Caco-2 (cell line): ENCODE data around the gene NMNAT3. TPM values are rescaled to one million over a fixed set of nuclear protein-coding genes. Genes with fewer than 3 reads are reported as not detected.

Experiments
- BruUV-seq: library from RNA; stranded (reverse); fragments of 400-500 nt; replicated peaks from 2 replicates; lab custom pipeline; 2021; lab: Mats Ljungman, UMichigan
- CTCF ChIA-PET: fragments of 300-600 bp; sonication (Branson Sonifier 250); formaldehyde crosslinking; loops from one replicate; lab custom pipeline; 2022; ENCODE audit warnings: antibody characterized with exemption; lab: Charles Lee
- POLR2A ChIA-PET: fragments of 300-600 bp; sonication (Branson Sonifier 250); formaldehyde crosslinking; loops from one replicate; lab custom pipeline; 2022; ENCODE audit warnings: antibody characterized with exemption; lab: Charles Lee
- DNase-seq, 2 experiments: peaks; one replicate each; pipeline versions ENCODE4 v3.0.0 to v3.0.0-alpha.2; 2020 to 2022
- H3K27me3 ChIP-seq: replicated peaks from 2 replicates; pipeline ENCODE4 v1.6.0; 2011; ENCODE audit warnings: low read length; ENCODE audit not compliant: control insufficient read depth, insufficient read depth
- H3K36me3 ChIP-seq: 2 replicates; pipeline ENCODE4 v1.5.1; 2011; ENCODE audit warnings: low read length; ENCODE audit not compliant: control insufficient read depth, insufficient read depth
- H3K4me1 ChIP-seq: fragments of 250-450 bp; sonication (Bioruptor Pico); 2 replicates; pipeline ENCODE4 v1.5.1; 2020; ENCODE audit warnings: mild to moderate bottlenecking
- H3K4me3 ChIP-seq: 2 replicates; pipeline ENCODE4 v1.5.1; 2011; ENCODE audit warnings: low read depth, mild to moderate bottlenecking, control low read depth, low read length
- H3K9me3 ChIP-seq: fragments of 250-450 bp; sonication (Bioruptor Pico); 2 replicates; pipeline ENCODE4 v1.5.1; 2020; ENCODE audit warnings: mild to moderate bottlenecking, moderate library complexity
- H3K27ac Mint-ChIP-seq: one replicate; pipeline ENCODE4 v1.8.0; 2022; ENCODE audit warnings: mixed read lengths; ENCODE audit not compliant: unreplicated experiment
- H3K27me3 Mint-ChIP-seq: one replicate; pipeline ENCODE4 v1.8.0; 2022; ENCODE audit warnings: mixed read lengths; ENCODE audit not compliant: insufficient read depth, unreplicated experiment
- H3K36me3 Mint-ChIP-seq: one replicate; pipeline ENCODE4 v1.8.0; 2022; ENCODE audit warnings: mild to moderate bottlenecking, mixed read lengths; ENCODE audit not compliant: insufficient read depth, unreplicated experiment
- H3K4me1 Mint-ChIP-seq: one replicate; pipeline ENCODE4 v1.8.0; 2022; ENCODE audit warnings: low read depth, mixed read lengths; ENCODE audit not compliant: unreplicated experiment
- H3K4me3 Mint-ChIP-seq: one replicate; pipeline ENCODE4 v1.8.0; 2022; ENCODE audit warnings: mild to moderate bottlenecking, moderate library complexity, mixed read lengths; ENCODE audit not compliant: unreplicated experiment
- H3K9me3 Mint-ChIP-seq: one replicate; pipeline ENCODE4 v1.8.0; 2022; ENCODE audit warnings: mixed read lengths; ENCODE audit not compliant: unreplicated experiment
- intact Hi-C: fragments of 100-400 bp; cut with micrococcal nuclease; formaldehyde crosslinking; loops from one replicate; pipeline ENCODE4 v1.10.0; 2022; ENCODE audit not compliant: unreplicated experiment
- total RNA-seq: library from RNA; stranded (reverse); gene quantifications from 2 replicates; pipeline ENCODE4 v1.2.3, GENCODE V29; 2022
- TF ChIP-seq, protein P1 (sequence below), 2 experiments: fragments of 200-600 bp in 1 of 2; IDR thresholded peaks; 1 replicate in 1 of 2; 2 replicates in 1 of 2; pipeline versions ENCODE4 v1.5.1 to v1.8.0; 2011 to 2022; ENCODE audit warnings: antibody characterized with exemption in 1 of 2, control low read depth in 1 of 2, inconsistent platforms in 1 of 2, low read depth in 1 of 2, low read length in 1 of 2, mild to moderate bottlenecking in 1 of 2, moderate library complexity in 1 of 2; ENCODE audit not compliant: insufficient read depth in 1 of 2, severe bottlenecking in 1 of 2, unreplicated experiment in 1 of 2

NMNAT3 gene
- total RNA-seq, 1 experiment from 2014 or later: 17.6 TPM

DNA sequence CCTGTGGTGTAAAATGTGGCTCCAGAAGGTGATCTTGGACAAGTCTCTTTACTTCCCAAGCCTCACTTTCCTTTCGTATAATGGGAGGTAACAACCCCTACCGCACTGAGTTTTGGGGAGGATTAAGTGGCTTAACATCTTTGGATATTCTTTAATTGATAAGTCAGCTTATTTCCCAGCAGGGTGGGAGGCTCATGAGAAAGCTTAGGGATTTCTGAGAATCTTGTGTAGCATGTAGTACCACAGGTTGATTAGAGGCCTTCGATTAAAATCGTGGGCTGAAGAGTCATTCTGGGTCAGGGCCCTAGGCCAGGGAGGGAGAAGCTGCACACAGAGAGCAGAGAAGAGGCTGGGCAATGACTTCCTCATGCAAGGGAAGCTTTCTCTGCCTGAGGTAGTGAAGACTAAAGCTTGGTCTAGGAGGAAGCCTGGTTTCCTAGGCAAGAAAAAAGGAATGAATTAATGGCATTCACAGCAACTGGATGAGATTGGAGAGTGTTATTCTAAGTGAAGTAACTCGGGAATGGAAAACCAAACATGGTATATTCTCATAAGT, 1.5 kb upstream of the NMNAT3 start:
- Histone ChIP-seq H3K4me1 (peaks cover 7% of the 10 kb centered on the region; the same call in 1 of the 2 replicates), H3K36me3 (no peaks in the 10 kb centered on the region), H3K9me3 (no peaks in the 10 kb centered on the region), H3K4me3 (no peak overlapping the region), H3K27me3 (no peaks in the 10 kb centered on the region)
- POLR2A ChIA-PET: no interaction called here
- Mint-ChIP-seq H3K4me3 (no peak overlapping the region), H3K9me3 (peaks cover 8% of the 10 kb centered on the region), H3K36me3 (peaks cover 5% of the 10 kb centered on the region), H3K4me1 (peaks cover 7% of the 10 kb centered on the region), H3K27me3 (no peaks in the 10 kb centered on the region), H3K27ac (no peak overlapping the region)
- TF ChIP-seq, protein P1, sequence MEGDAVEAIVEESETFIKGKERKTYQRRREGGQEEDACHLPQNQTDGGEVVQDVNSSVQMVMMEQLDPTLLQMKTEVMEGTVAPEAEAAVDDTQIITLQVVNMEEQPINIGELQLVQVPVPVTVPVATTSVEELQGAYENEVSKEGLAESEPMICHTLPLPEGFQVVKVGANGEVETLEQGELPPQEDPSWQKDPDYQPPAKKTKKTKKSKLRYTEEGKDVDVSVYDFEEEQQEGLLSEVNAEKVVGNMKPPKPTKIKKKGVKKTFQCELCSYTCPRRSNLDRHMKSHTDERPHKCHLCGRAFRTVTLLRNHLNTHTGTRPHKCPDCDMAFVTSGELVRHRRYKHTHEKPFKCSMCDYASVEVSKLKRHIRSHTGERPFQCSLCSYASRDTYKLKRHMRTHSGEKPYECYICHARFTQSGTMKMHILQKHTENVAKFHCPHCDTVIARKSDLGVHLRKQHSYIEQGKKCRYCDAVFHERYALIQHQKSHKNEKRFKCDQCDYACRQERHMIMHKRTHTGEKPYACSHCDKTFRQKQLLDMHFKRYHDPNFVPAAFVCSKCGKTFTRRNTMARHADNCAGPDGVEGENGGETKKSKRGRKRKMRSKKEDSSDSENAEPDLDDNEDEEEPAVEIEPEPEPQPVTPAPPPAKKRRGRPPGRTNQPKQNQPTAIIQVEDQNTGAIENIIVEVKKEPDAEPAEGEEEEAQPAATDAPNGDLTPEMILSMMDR (IDR thresholded peaks at IDR 0.05; ENCODE audit: insufficient read depth in 1 of 2, low read depth in 1 of 2, low read length in 1 of 2, severe bottlenecking in 1 of 2, unreplicated experiment in 1 of 2): no peak
- intact Hi-C loops: no loop called here
- CTCF ChIA-PET: no interaction called here
- no peak for DNase-seq
- BruUV-seq: no TSS peak

DNA sequence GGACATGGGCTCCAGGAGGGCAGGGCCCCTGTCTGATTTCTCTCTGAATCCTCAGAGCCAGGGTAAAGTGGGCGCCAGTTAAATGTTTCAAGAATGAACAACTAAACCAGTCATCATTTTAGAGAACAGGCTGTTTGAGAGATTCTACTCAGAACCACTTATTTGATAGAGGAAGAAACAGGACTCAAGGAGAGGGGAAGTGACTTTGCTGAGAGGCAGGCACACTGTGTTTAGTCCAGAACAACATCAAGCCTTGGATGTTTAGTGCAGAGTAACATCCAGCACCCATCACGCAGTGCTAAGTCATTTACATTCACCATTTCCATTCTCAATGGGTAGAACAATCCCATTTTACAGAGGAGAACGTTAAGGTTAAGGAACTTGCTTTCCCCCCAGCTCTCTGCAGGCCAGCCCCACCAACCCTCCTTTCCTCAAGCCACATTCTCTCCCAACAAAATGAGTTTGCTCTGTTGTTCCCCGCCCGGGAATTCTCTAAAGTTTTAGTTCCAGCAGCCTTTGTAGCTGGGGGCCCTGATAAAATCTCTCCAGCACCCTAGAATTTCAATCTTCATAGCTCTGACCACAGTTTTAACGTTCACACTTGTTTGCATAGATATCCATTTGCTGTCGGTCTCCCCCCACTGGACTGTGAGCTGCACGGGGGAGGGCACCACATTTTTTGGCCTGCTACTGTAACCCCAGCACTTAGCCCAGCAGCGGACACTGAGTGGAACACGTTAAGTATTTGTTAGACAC, 962 bp downstream of the NMNAT3 start:
- POLR2A ChIA-PET: no interaction called here
- Mint-ChIP-seq H3K27ac (peak overlapping the region; percentile 66), H3K9me3 (no peaks in the 10 kb centered on the region)

DNA sequence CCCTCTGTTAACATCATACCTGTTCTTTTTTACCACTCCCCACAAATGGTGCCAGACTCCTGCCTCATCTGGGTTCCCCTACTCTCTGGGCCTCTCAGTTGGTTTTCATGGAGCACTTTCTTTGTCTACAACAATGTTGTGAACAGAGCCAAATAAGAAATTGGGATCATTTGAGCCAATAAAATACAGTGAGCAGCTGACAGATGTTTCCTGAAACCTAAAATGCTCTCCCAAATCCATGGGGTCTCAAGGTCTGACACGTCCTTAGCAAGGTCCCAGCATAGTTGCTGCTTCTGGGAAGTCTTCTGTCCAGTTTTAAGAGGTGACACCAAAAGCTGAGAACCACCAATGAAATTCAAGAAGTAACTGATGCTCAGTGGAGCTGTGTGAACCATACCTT, 1.7 kb downstream of the NMNAT3 start:
- H3K27ac Mint-ChIP-seq: no peak overlapping the region
- no peak overlapping the region; the same call in 1 of the 2 replicates for H3K4me3 ChIP-seq
- no peak for DNase-seq
- POLR2A ChIA-PET: no interaction called here
- H3K4me3 Mint-ChIP-seq: peak overlapping the region; percentile 82
- H3K4me1 Mint-ChIP-seq: peaks cover 7% of the 10 kb centered on the region
- H3K27me3 ChIP-seq: no peaks in the 10 kb centered on the region
- BruUV-seq: no TSS peak
- TF ChIP-seq, protein P1 (IDR thresholded peaks at IDR 0.05; ENCODE audit: insufficient read depth in 1 of 2, low read depth in 1 of 2, low read length in 1 of 2, severe bottlenecking in 1 of 2, unreplicated experiment in 1 of 2): no peak
- intact Hi-C loops: no loop called here
- H3K27me3 Mint-ChIP-seq: no peaks in the 10 kb centered on the region
- H3K9me3 Mint-ChIP-seq: no peaks in the 10 kb centered on the region
- 0 out of 2 replicates have a peak, but pooled peaks cover 7% of the 10 kb centered on the region for H3K4me1 ChIP-seq
- CTCF ChIA-PET: no interaction called here
- peaks cover 5% of the 10 kb centered on the region for H3K36me3 Mint-ChIP-seq
- H3K9me3 ChIP-seq: no peaks in the 10 kb centered on the region
- peaks cover 1% of the 10 kb centered on the region; the same call in 1 of the 2 replicates for H3K36me3 ChIP-seq

More for the DNA sequence above, 962 bp downstream of the NMNAT3 start:
- H3K4me1 ChIP-seq: 0 out of 2 replicates have a peak, but pooled peaks cover 7% of the 10 kb centered on the region
- H3K4me3 ChIP-seq: peak overlapping the region; percentile 65
- H3K27me3 Mint-ChIP-seq: no peaks in the 10 kb centered on the region
- TF ChIP-seq, protein P1 (IDR thresholded peaks at IDR 0.05; ENCODE audit: insufficient read depth in 1 of 2, low read depth in 1 of 2, low read length in 1 of 2, severe bottlenecking in 1 of 2, unreplicated experiment in 1 of 2): no peak
- H3K4me1 Mint-ChIP-seq: peaks cover 7% of the 10 kb centered on the region
- H3K36me3 Mint-ChIP-seq: peaks cover 5% of the 10 kb centered on the region
- H3K4me3 Mint-ChIP-seq: peak overlapping the region; percentile 82
- TSS peak; percentile 23 for BruUV-seq
- no peaks in the 10 kb centered on the region for H3K9me3 ChIP-seq
- intact Hi-C loops: loop anchor here (1.0 kb wide), 2 partner anchors 23 to 89 kb away; no protein-coding TSS in a partner anchor
- no peaks in the 10 kb centered on the region for H3K27me3 ChIP-seq
- DNase-seq: no peak
- CTCF ChIA-PET: interaction anchor here (0.9 kb wide), 1 partner anchor 41 kb away, joined by 3 read pairs; no protein-coding TSS in a partner anchor
- no peaks in the 10 kb centered on the region; the same call in 1 of the 2 replicates for H3K36me3 ChIP-seq
